Measurements from ENCODE around the gene MTARC1.

MTARC1 gene

DNA sequence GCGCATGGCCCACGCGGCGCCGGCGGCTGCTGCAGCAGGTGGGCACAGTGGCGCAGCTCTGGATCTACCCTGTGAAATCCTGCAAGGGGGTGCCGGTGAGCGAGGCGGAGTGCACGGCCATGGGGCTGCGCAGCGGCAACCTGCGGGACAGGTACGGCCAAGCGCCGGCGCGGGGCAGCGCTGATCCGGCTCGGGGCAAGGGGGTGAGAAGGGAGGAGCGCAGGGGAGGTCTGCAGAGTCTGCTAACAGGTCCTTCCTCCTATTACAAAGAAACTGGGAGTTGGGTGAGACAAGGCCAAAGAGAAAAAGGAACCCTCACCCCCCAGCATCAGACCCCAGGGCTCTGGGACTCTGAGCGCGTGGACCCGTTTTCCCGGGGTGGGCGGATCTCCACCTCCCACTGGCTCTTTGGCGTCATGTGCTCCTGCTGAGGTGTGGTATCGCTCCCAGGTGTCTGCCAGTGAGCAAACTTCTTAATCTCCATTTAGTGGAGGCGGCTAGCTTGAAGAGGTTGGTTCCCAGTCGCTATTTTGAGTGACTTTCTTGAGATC is 431 bp downstream of the MTARC1 start:
- Histone ChIP-seq H3K4me3 (ENCODE audit: insufficient read depth, low read depth, low read length) (peak overlapping the region; percentile 68), H3K27ac (ENCODE audit: insufficient read depth, low read depth, low read length, poor library complexity, severe bottlenecking) (no peak overlapping the region), H3K4me1 (ENCODE audit: control insufficient read depth, insufficient read depth, low read length) (peaks cover 5% of the 10 kb centered on the region), H3K9me3 (ENCODE audit: control insufficient read depth, low read length) (no peaks in the 10 kb centered on the region), H3K36me3 (ENCODE audit: control insufficient read depth, insufficient read depth, low read length) (no peaks in the 10 kb centered on the region), H3K27me3 (ENCODE audit: control insufficient read depth, insufficient read depth, low read length, poor library complexity, severe bottlenecking) (peaks cover 12% of the 10 kb centered on the region)
- 2% methylated on average over 31 to 32 of the region's 32 CpGs for WGBS, 2 experiments

DNA sequence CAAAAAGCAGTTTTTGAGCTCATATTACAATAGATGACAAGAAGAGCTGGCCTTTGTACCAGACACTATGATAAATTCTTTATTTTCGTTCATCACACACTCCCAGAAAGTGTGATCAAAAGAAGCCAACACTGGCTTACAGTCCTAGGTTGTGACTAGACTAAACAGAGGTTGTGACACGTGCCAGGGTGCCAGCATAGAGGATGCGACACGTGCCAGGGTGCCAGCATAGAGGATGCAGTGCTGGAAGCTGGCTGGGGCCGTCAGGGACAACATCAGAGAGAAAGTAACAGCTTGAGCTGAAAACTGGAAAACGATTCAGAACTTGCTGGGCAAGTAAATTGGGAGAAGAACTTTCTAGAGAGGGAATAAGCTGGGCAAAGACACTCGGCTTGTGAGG is 2.2 kb downstream of the MTARC1 start:
- Histone ChIP-seq H3K27ac (ENCODE audit: insufficient read depth, low read depth, low read length, poor library complexity, severe bottlenecking) (no peak overlapping the region), H3K27me3 (ENCODE audit: control insufficient read depth, insufficient read depth, low read length, poor library complexity, severe bottlenecking) (peaks cover 12% of the 10 kb centered on the region), H3K36me3 (ENCODE audit: control insufficient read depth, insufficient read depth, low read length) (no peaks in the 10 kb centered on the region), H3K4me3 (ENCODE audit: insufficient read depth, low read depth, low read length) (no peak overlapping the region), H3K4me1 (ENCODE audit: control insufficient read depth, insufficient read depth, low read length) (peaks cover 5% of the 10 kb centered on the region), H3K9me3 (ENCODE audit: control insufficient read depth, low read length) (no peaks in the 10 kb centered on the region)
- 93 to 96% methylated on average over 7 of the region's 7 CpGs for WGBS, 2 experiments

DNA sequence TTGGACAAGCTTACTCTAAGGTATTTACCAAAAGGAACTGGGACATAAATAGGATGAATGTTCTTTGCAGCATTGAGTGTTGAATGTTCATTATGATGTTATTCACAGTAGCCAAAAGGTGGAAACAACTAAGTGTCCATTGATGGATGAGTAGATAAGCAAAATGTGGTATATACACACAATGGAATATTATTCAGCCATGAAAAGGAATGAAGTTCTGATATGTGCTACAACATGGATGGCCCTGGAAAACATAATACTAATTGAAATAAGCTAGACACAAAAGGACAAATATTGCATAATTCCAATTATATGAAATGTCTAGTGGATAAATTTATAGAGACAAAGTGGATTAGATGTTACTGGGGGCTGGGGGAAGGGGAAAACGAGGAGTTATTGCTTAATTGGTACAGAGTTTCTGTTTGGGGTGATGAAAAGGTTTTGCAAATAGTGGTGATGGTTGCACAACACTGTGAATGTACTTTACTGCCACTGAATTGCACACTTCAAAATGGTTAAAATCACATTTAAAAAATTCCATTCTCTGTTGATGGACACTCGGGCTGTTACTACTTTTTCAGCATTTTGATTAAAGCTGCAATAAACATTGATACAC is 2.9 kb downstream of the MTARC1 start:
- no peak overlapping the region for H3K4me3 ChIP-seq (ENCODE audit: insufficient read depth, low read depth, low read length)
- H3K27me3 ChIP-seq (ENCODE audit: control insufficient read depth, insufficient read depth, low read length, poor library complexity, severe bottlenecking), result peaks cover 12% of the 10 kb centered on the region
- H3K4me1 ChIP-seq (ENCODE audit: control insufficient read depth, insufficient read depth, low read length), result peaks cover 5% of the 10 kb centered on the region
- 96 to 97% methylated on average over 2 of the region's 2 CpGs for WGBS, 2 experiments
- no peaks in the 10 kb centered on the region for H3K36me3 ChIP-seq (ENCODE audit: control insufficient read depth, insufficient read depth, low read length)
- no peaks in the 10 kb centered on the region for H3K9me3 ChIP-seq (ENCODE audit: control insufficient read depth, low read length)
- H3K27ac ChIP-seq (ENCODE audit: insufficient read depth, low read depth, low read length, poor library complexity, severe bottlenecking), result no peak overlapping the region

DNA sequence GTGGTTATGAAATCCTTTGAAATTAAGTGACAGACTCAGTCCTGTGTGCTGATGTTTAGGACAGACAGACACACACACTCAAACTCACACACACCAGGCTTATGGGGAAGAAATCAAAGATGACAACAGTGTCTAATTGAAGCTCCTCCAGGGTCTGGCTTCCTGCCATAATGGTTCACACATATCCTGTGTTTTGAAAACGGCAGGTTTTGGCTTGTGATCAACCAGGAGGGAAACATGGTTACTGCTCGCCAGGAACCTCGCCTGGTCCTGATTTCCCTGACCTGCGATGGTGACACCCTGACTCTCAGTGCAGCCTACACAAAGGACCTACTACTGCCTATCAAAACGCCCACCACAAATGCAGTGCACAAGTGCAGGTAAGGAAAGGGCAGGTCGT is 4.6 kb downstream of the MTARC1 start:
- Histone ChIP-seq H3K4me1 (ENCODE audit: control insufficient read depth, insufficient read depth, low read length) (no peaks in the 10 kb centered on the region), H3K27ac (ENCODE audit: insufficient read depth, low read depth, low read length, poor library complexity, severe bottlenecking) (no peak overlapping the region), H3K4me3 (ENCODE audit: insufficient read depth, low read depth, low read length) (no peak overlapping the region), H3K9me3 (ENCODE audit: control insufficient read depth, low read length) (no peaks in the 10 kb centered on the region), H3K36me3 (ENCODE audit: control insufficient read depth, insufficient read depth, low read length) (no peaks in the 10 kb centered on the region), H3K27me3 (ENCODE audit: control insufficient read depth, insufficient read depth, low read length, poor library complexity, severe bottlenecking) (peaks cover 8% of the 10 kb centered on the region)
- 89 to 93% methylated on average over 6 of the region's 6 CpGs for WGBS, 2 experiments

DNA sequence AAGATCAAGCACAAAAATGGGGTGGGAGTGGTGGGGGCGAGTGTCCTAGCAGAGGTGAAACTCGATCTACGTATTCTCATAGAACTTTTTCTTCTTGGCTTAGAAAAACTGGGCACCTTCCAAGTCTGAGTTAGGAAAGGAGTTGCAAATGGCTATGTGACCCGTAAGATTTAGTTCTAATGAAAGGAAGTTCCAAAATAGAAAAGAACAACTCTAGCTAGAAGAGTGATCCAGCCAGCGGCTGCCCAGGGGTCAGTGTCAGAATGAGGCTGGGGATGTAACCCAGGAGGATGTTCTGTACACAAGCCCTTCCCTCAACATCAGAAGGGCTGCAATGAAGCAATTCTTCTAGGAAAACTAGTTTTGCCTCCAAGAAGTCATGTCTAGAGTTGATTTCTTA is 5.2 kb downstream of the MTARC1 start:
- Histone ChIP-seq H3K27ac (ENCODE audit: insufficient read depth, low read depth, low read length, poor library complexity, severe bottlenecking) (no peak overlapping the region), H3K9me3 (ENCODE audit: control insufficient read depth, low read length) (no peaks in the 10 kb centered on the region), H3K36me3 (ENCODE audit: control insufficient read depth, insufficient read depth, low read length) (no peaks in the 10 kb centered on the region), H3K4me3 (ENCODE audit: insufficient read depth, low read depth, low read length) (no peak overlapping the region), H3K27me3 (ENCODE audit: control insufficient read depth, insufficient read depth, low read length, poor library complexity, severe bottlenecking) (peaks cover 8% of the 10 kb centered on the region), H3K4me1 (ENCODE audit: control insufficient read depth, insufficient read depth, low read length) (no peaks in the 10 kb centered on the region)
- WGBS, 2 experiments, result 94 to 96% methylated on average over 5 of the region's 5 CpGs

DNA sequence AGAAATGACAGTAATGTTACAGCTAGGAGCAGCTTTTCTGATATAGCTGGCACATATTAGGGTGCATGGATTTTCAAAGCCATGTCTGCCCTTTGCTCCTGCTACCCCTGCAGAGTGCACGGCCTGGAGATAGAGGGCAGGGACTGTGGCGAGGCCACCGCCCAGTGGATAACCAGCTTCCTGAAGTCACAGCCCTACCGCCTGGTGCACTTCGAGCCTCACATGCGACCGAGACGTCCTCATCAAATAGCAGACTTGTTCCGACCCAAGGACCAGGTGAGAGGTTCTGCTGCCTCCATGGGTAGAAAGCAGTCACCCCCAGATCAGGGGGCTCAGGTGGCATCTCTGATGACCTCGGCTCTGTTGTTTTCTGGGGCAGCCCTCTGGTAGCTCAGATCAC is 9.8 kb downstream of the MTARC1 start:
- no peaks in the 10 kb centered on the region for H3K4me1 ChIP-seq (ENCODE audit: control insufficient read depth, insufficient read depth, low read length)
- H3K36me3 ChIP-seq (ENCODE audit: control insufficient read depth, insufficient read depth, low read length), result no peaks in the 10 kb centered on the region
- H3K27ac ChIP-seq (ENCODE audit: insufficient read depth, low read depth, low read length, poor library complexity, severe bottlenecking), result no peak overlapping the region
- WGBS, 2 experiments, result 92 to 93% methylated on average over 10 of the region's 10 CpGs
- H3K9me3 ChIP-seq (ENCODE audit: control insufficient read depth, low read length), result no peaks in the 10 kb centered on the region
- H3K27me3 ChIP-seq (ENCODE audit: control insufficient read depth, insufficient read depth, low read length, poor library complexity, severe bottlenecking), result no peaks in the 10 kb centered on the region
- H3K4me3 ChIP-seq (ENCODE audit: insufficient read depth, low read depth, low read length), result no peak overlapping the region

DNA sequence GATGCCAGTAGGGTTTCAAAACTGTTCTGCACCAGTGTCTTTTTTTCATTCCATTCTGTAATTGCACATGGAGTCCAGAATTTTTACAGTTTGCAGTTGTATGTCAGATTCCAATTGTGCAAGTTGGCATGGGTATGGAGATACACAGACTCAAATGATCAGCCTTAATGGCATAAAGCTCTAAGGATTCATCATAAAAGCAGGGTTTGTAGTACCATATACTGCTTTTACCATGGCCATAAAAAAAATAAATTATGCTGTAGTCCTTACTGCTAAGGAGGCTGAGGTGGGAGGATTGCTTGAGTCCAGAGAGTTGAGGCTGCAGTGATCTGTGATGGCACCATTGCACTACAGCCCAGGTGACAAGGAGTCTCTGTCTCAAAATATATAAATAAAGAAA is 10.3 kb downstream of the MTARC1 start:
- no peak overlapping the region for H3K27ac ChIP-seq (ENCODE audit: insufficient read depth, low read depth, low read length, poor library complexity, severe bottlenecking)
- H3K36me3 ChIP-seq (ENCODE audit: control insufficient read depth, insufficient read depth, low read length), result no peaks in the 10 kb centered on the region
- H3K4me3 ChIP-seq (ENCODE audit: insufficient read depth, low read depth, low read length), result no peak overlapping the region
- no peaks in the 10 kb centered on the region for H3K4me1 ChIP-seq (ENCODE audit: control insufficient read depth, insufficient read depth, low read length)
- no peaks in the 10 kb centered on the region for H3K9me3 ChIP-seq (ENCODE audit: control insufficient read depth, low read length)
- H3K27me3 ChIP-seq (ENCODE audit: control insufficient read depth, insufficient read depth, low read length, poor library complexity, severe bottlenecking), result no peaks in the 10 kb centered on the region

DNA sequence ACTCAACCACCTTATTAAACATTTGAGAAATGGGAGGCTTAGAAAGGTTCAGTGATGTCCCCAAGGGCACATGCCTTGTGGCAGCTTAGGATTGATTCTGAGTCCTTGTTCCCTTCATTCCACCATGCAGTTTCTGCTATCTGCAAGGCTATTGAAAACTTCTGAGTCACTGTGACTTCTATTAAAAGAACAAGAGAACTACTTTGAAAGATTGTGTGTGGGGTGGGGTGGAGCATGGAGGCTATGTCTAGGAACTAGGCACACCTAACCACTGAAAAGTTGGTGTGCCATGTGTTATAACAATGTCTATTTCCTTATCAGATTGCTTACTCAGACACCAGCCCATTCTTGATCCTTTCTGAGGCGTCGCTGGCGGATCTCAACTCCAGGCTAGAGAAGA is 10.8 kb downstream of the MTARC1 start:
- Histone ChIP-seq H3K4me3 (ENCODE audit: insufficient read depth, low read depth, low read length) (no peak overlapping the region), H3K27me3 (ENCODE audit: control insufficient read depth, insufficient read depth, low read length, poor library complexity, severe bottlenecking) (no peaks in the 10 kb centered on the region), H3K9me3 (ENCODE audit: control insufficient read depth, low read length) (no peaks in the 10 kb centered on the region), H3K27ac (ENCODE audit: insufficient read depth, low read depth, low read length, poor library complexity, severe bottlenecking) (no peak overlapping the region), H3K36me3 (ENCODE audit: control insufficient read depth, insufficient read depth, low read length) (no peaks in the 10 kb centered on the region), H3K4me1 (ENCODE audit: control insufficient read depth, insufficient read depth, low read length) (no peaks in the 10 kb centered on the region)
- WGBS, 2 experiments, result 94 to 97% methylated on average over 3 of the region's 3 CpGs

DNA sequence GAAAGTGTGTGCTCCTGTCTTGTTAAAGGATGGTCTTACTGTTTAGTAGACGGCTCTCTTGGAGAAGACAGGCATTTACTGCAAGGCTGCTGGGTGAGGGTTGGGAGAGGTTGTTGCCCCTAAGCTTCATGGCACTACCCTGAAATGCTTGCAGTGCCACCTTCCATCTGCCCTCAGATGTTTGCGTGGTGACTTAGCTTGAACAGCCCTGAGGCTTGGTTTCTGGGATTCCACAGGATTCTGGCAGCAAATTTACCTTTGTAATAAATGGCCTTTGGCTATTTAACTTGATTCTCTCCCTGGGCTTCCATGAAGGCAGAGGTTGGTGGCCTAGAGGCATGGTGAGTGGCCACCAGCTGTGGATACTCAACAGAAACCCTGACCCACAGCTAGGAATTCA is 11.6 kb downstream of the MTARC1 start:
- Histone ChIP-seq H3K4me3 (ENCODE audit: insufficient read depth, low read depth, low read length) (no peak overlapping the region), H3K36me3 (ENCODE audit: control insufficient read depth, insufficient read depth, low read length) (no peaks in the 10 kb centered on the region), H3K27me3 (ENCODE audit: control insufficient read depth, insufficient read depth, low read length, poor library complexity, severe bottlenecking) (no peaks in the 10 kb centered on the region), H3K27ac (ENCODE audit: insufficient read depth, low read depth, low read length, poor library complexity, severe bottlenecking) (no peak overlapping the region), H3K9me3 (ENCODE audit: control insufficient read depth, low read length) (no peaks in the 10 kb centered on the region), H3K4me1 (ENCODE audit: control insufficient read depth, insufficient read depth, low read length) (no peaks in the 10 kb centered on the region)
- WGBS, 2 experiments, result 97 to 100% methylated on average over 2 of the region's 2 CpGs

DNA sequence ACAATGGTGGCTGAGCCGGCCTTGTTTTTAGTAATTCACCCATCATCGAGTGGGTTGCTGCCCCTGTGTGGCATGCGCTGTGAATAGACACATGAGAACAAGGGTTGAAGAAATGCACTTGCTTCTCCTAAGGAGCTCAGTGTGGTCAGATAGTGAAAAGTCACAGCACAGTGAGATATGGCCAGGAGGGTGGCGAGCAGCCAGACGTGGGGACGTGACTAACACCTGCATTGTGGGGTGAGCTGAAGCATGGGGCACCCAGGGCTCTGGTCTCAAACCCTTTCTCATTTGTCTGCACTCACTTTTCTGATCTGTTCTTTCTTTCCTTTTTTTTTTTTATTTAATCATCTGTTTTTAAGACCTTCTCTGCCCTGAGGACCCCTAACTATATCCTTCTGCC is 13.5 kb downstream of the MTARC1 start:
- Histone ChIP-seq H3K4me1 (ENCODE audit: control insufficient read depth, insufficient read depth, low read length) (no peaks in the 10 kb centered on the region), H3K4me3 (ENCODE audit: insufficient read depth, low read depth, low read length) (no peak overlapping the region), H3K36me3 (ENCODE audit: control insufficient read depth, insufficient read depth, low read length) (no peaks in the 10 kb centered on the region), H3K27me3 (ENCODE audit: control insufficient read depth, insufficient read depth, low read length, poor library complexity, severe bottlenecking) (no peaks in the 10 kb centered on the region), H3K27ac (ENCODE audit: insufficient read depth, low read depth, low read length, poor library complexity, severe bottlenecking) (no peak overlapping the region), H3K9me3 (ENCODE audit: control insufficient read depth, low read length) (no peaks in the 10 kb centered on the region)
- 94 to 96% methylated on average over 6 of the region's 6 CpGs for WGBS, 2 experiments
